Kidney (tissue), 14 donors: Measurements from ENCODE around the gene ALK. TPM values are rescaled to one million over a fixed set of nuclear protein-coding genes. Genes with fewer than 3 reads are reported as not detected.

Experiments used
- DNase-seq, 5 donors: peaks; one replicate each; pipeline ENCODE4 v3.0.0-alpha.2; 2013 to 2020
- FAIRE-seq: peaks from 2 replicates; lab custom pipeline; 2012; peaks lifted over from hg19 to GRCh38; lab: Jason Lieb, UNC
- H3K27ac ChIP-seq, 2 donors: one replicate each; pipeline ENCODE4 v1.7.0; 2013; ENCODE audit warnings: low read depth in 2 of 2, low read length in 2 of 2, inconsistent platforms in 1 of 2
- H3K27me3 ChIP-seq: one replicate; pipeline ENCODE4 v1.7.1; 2013; ENCODE audit warnings: low read length, inconsistent platforms; ENCODE audit not compliant: control insufficient read depth, insufficient read depth
- H3K36me3 ChIP-seq, 3 donors: one replicate each; pipeline versions ENCODE4 v1.7.0 to v1.7.1; 2013; ENCODE audit warnings: low read length in 3 of 3, control low read depth in 1 of 3, inconsistent platforms in 1 of 3; ENCODE audit not compliant: insufficient read depth in 3 of 3, control insufficient read depth in 2 of 3
- H3K4me1 ChIP-seq, 3 donors: one replicate each; pipeline versions ENCODE4 v1.7.0 to v1.7.1; 2013; ENCODE audit warnings: low read length in 3 of 3, inconsistent platforms in 1 of 3, low read depth in 1 of 3; ENCODE audit not compliant: control insufficient read depth in 2 of 3, insufficient read depth in 2 of 3
- H3K4me3 ChIP-seq, 3 donors: one replicate each; pipeline versions ENCODE4 v1.7.0 to v1.8.1; 2013; ENCODE audit warnings: low read length in 3 of 3, control low read depth in 1 of 3, inconsistent platforms in 1 of 3
- H3K9ac ChIP-seq, 3 donors: one replicate each; pipeline versions ENCODE4 v1.7.0 to v1.7.1; 2013; ENCODE audit warnings: low read length in 3 of 3, control low read depth in 1 of 3, inconsistent platforms in 1 of 3
- H3K9me3 ChIP-seq, 3 donors: one replicate each; pipeline versions ENCODE4 v1.7.0 to v1.7.1; 2013; ENCODE audit warnings: low read length in 3 of 3, control low read depth in 1 of 3, inconsistent platforms in 1 of 3; ENCODE audit not compliant: control insufficient read depth in 2 of 3, insufficient read depth in 1 of 3
- CTCF ChIP-seq: IDR thresholded peaks from 3 replicates; pipeline ENCODE4 v1.5.1; 2012; ENCODE audit warnings: mild to moderate bottlenecking, moderate library complexity, borderline replicate concordance; ENCODE audit not compliant: insufficient read depth; ENCODE audit errors: extremely low read depth
- intact Hi-C: fragments of 100-400 bp; cut with DNase I; formaldehyde crosslinking; loops from one replicate; pipeline ENCODE4 v1.11.1; 2022
- polyA plus RNA-seq: library from polyadenylated mRNA; stranded (reverse); fragments of 350-450 nt; fragmentation: Illumina TruSeq; extraction: RNeasy Lipid Tissue Mini Kit (QIAGEN cat#74804); gene quantifications from one replicate; pipeline ENCODE4 v1.2.3, GENCODE V29; 2014; ENCODE audit warnings: low read depth, low replicate concordance; ENCODE audit not compliant: insufficient read depth
- total RNA-seq: library from RNA; stranded (reverse); fragmentation: NEBNext Ultra II Directional; extraction: Animal tissue kit (Norgen Biotek cat#: 25700); gene quantifications from one replicate; pipeline ENCODE4 v1.2.1, GENCODE V29; 2021
- donor health status: control.
- donor health status: control.
- donor health status: control.
- donor health status: control.
- donor health status: control.
- donor health status: DM: yes; HTN: yes; CAD: no.
- donor health status: Normal renal cell carcinoma (clear cell type).

ALK gene
- total and polyA plus RNA-seq, 2 donors from 2014 or later: 0.13 TPM; not detected in 1

- Histone ChIP-seq H3K27me3 (no peaks in the 10 kb centered on the region), H3K9me3 (no peaks in the 10 kb centered on the region), H3K36me3 (no peaks in the 10 kb centered on the region), H3K4me3 (no peak overlapping the region), H3K27ac (no peak overlapping the region), H3K9ac (no peak overlapping the region), H3K4me1 (peaks cover 0 to 10% (median 7%) of the 10 kb centered on the region in 3 donors)
- no peak for TF ChIP-seq CTCF
- intact Hi-C loops: no loop called here
- FAIRE-seq (no peak), DNase-seq (no peak)
Observed at GRCh38 chr2:29305762-29306161, 615.6 kb downstream of the ALK start.

GRCh38 chr2:29304399-29305060 is 616.9 kb downstream of the ALK start:
- DNase-seq (no peak), FAIRE-seq (no peak)
- Histone ChIP-seq H3K27me3 (no peaks in the 10 kb centered on the region), H3K9me3 (no peaks in the 10 kb centered on the region), H3K9ac (no peak overlapping the region), H3K27ac (no peak overlapping the region), H3K4me1 (peaks cover 0 to 4% (median 0%) of the 10 kb centered on the region in 3 donors), H3K4me3 (no peak overlapping the region), H3K36me3 (no peaks in the 10 kb centered on the region)
- no peak for TF ChIP-seq CTCF
- intact Hi-C loops: no loop called here

GRCh38 chr2:29296585-29296984 is 624.8 kb downstream of the ALK start:
- TF ChIP-seq CTCF: no peak
- FAIRE-seq (no peak), DNase-seq (no peak)
- no peaks in the 10 kb centered on the region for H3K27me3 ChIP-seq
- no peaks in the 10 kb centered on the region for H3K36me3 ChIP-seq
- H3K4me3 ChIP-seq: no peak overlapping the region
- intact Hi-C loops: no loop called here
- H3K4me1 ChIP-seq: no peaks in the 10 kb centered on the region
- H3K27ac ChIP-seq: no peak overlapping the region
- H3K9ac ChIP-seq: no peak overlapping the region
- no peaks in the 10 kb centered on the region for H3K9me3 ChIP-seq
